ENCODE measurements around the gene WWOX. TPM values are rescaled to one million over a fixed set of nuclear protein-coding genes. Genes with fewer than 3 reads are reported as not detected.

The WWOX gene
- total RNA-seq, 1 experiment from 2014 or later, result 5.3 TPM

GRCh38 chr16:78925083-78925767 lies 825.8 kb downstream of the WWOX start:
- in situ Hi-C loops (cut with HindIII; ENCODE audit: low pct_unique_long_range_greater_than_20kb, low sequenced_read_pairs), result no loop called here
- DNase-seq (ENCODE audit: low read depth, low spot score), result peak; percentile 76

- no peak for DNase-seq (ENCODE audit: low read depth, low spot score)
- in situ Hi-C loops (cut with HindIII; ENCODE audit: low pct_unique_long_range_greater_than_20kb, low sequenced_read_pairs), result no loop called here
These were observed 827.3 kb downstream of the WWOX start for GRCh38 chr16:78926723-78927210.

- no peak for DNase-seq (ENCODE audit: low read depth, low spot score)
- in situ Hi-C loops (cut with HindIII; ENCODE audit: low pct_unique_long_range_greater_than_20kb, low sequenced_read_pairs), result no loop called here
These were observed 828.3 kb downstream of the WWOX start for GRCh38 chr16:78927766-78928165.

GRCh38 chr16:78929841-78930240 lies 830.4 kb downstream of the WWOX start:
- DNase-seq (ENCODE audit: low read depth, low spot score), result no peak
- in situ Hi-C loops (cut with HindIII; ENCODE audit: low pct_unique_long_range_greater_than_20kb, low sequenced_read_pairs), result no loop called here

- in situ Hi-C loops (cut with HindIII; ENCODE audit: low pct_unique_long_range_greater_than_20kb, low sequenced_read_pairs), result no loop called here
- DNase-seq (ENCODE audit: low read depth, low spot score), result no peak
These were observed 831.1 kb downstream of the WWOX start for GRCh38 chr16:78930561-78930960.

GRCh38 chr16:78931267-78931666 lies 831.8 kb downstream of the WWOX start:
- DNase-seq (ENCODE audit: low read depth, low spot score), result no peak
- in situ Hi-C loops (cut with HindIII; ENCODE audit: low pct_unique_long_range_greater_than_20kb, low sequenced_read_pairs), result no loop called here

- in situ Hi-C loops (cut with HindIII; ENCODE audit: low pct_unique_long_range_greater_than_20kb, low sequenced_read_pairs), result no loop called here
- DNase-seq (ENCODE audit: low read depth, low spot score), result no peak
These were observed 832.2 kb downstream of the WWOX start for GRCh38 chr16:78931678-78932077.

- in situ Hi-C loops (cut with HindIII; ENCODE audit: low pct_unique_long_range_greater_than_20kb, low sequenced_read_pairs), result no loop called here
- no peak for DNase-seq (ENCODE audit: low read depth, low spot score)
These were observed 833.0 kb downstream of the WWOX start for GRCh38 chr16:78932355-78932943.

GRCh38 chr16:78936060-78936459 lies 836.6 kb downstream of the WWOX start:
- in situ Hi-C loops (cut with HindIII; ENCODE audit: low pct_unique_long_range_greater_than_20kb, low sequenced_read_pairs), result no loop called here
- no peak for DNase-seq (ENCODE audit: low read depth, low spot score)

- in situ Hi-C loops (cut with HindIII; ENCODE audit: low pct_unique_long_range_greater_than_20kb, low sequenced_read_pairs), result no loop called here
- no peak for DNase-seq (ENCODE audit: low read depth, low spot score)
These were observed 840.1 kb downstream of the WWOX start for GRCh38 chr16:78939597-78939996.

- DNase-seq (ENCODE audit: low read depth, low spot score), result no peak
- in situ Hi-C loops (cut with HindIII; ENCODE audit: low pct_unique_long_range_greater_than_20kb, low sequenced_read_pairs), result no loop called here
These were observed 843.3 kb downstream of the WWOX start for GRCh38 chr16:78942625-78943245.

GRCh38 chr16:78945336-78945735 lies 845.9 kb downstream of the WWOX start:
- in situ Hi-C loops (cut with HindIII; ENCODE audit: low pct_unique_long_range_greater_than_20kb, low sequenced_read_pairs), result no loop called here
- no peak for DNase-seq (ENCODE audit: low read depth, low spot score)

GRCh38 chr16:78946556-78946955 lies 847.1 kb downstream of the WWOX start:
- no peak for DNase-seq (ENCODE audit: low read depth, low spot score)
- in situ Hi-C loops (cut with HindIII; ENCODE audit: low pct_unique_long_range_greater_than_20kb, low sequenced_read_pairs), result no loop called here

- no peak for DNase-seq (ENCODE audit: low read depth, low spot score)
- in situ Hi-C loops (cut with HindIII; ENCODE audit: low pct_unique_long_range_greater_than_20kb, low sequenced_read_pairs), result no loop called here
These were observed 851.3 kb downstream of the WWOX start for GRCh38 chr16:78950768-78951167.

- in situ Hi-C loops (cut with HindIII; ENCODE audit: low pct_unique_long_range_greater_than_20kb, low sequenced_read_pairs), result no loop called here
- no peak for DNase-seq (ENCODE audit: low read depth, low spot score)
These were observed 853.2 kb downstream of the WWOX start for GRCh38 chr16:78952630-78953029.

GRCh38 chr16:78953526-78953925 lies 854.1 kb downstream of the WWOX start:
- no peak for DNase-seq (ENCODE audit: low read depth, low spot score)
- in situ Hi-C loops (cut with HindIII; ENCODE audit: low pct_unique_long_range_greater_than_20kb, low sequenced_read_pairs), result no loop called here

- in situ Hi-C loops (cut with HindIII; ENCODE audit: low pct_unique_long_range_greater_than_20kb, low sequenced_read_pairs), result no loop called here
These were observed 855.8 kb downstream of the WWOX start for GRCh38 chr16:78955206-78955605.

GRCh38 chr16:78956859-78957258 lies 857.4 kb downstream of the WWOX start:
- DNase-seq (ENCODE audit: low read depth, low spot score), result no peak
- in situ Hi-C loops (cut with HindIII; ENCODE audit: low pct_unique_long_range_greater_than_20kb, low sequenced_read_pairs), result no loop called here

More at GRCh38 chr16:78955206-78955605, 855.8 kb downstream of the WWOX start:
- DNase-seq (ENCODE audit: low read depth, low spot score), result no peak
